Islet precursor cell (in vitro differentiated cells): ENCODE data around the gene SNAP47.
A peak's percentile ranks its signal among the peaks of the same experiment; 100 is the strongest.

Experiments used
- DNase-seq: peaks from one replicate; pipeline ENCODE4 v3.0.0-alpha.2; 2018

Gene SNAP47

DNA sequence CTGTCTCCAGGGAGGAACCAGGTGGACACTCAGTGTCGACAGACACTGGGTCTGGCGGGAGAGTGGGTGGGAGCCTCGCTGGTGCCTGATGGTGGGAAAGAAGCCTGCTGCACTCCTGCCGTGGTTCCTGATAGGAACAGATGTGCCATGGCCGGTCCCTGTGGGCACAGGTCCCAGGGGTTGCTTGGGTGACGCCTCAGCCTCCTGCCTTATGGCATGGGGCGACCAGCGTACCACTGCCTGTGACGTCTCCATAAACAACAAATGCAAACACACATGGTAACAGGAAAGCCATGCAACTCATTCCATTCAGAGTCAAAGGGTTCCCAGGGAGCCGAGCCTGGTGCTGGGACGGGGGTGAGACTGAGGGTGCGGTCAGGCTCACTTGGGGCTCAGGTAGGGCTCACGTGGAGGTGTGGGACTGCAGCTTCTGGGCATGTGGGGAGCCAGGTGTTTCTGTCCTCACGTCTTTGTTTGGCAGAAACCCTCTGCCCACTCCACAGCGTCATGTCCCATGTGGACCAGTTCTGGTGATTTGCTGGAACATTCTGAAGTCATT, 34.8 kb downstream of the SNAP47 start:
- no peak for DNase-seq

DNA sequence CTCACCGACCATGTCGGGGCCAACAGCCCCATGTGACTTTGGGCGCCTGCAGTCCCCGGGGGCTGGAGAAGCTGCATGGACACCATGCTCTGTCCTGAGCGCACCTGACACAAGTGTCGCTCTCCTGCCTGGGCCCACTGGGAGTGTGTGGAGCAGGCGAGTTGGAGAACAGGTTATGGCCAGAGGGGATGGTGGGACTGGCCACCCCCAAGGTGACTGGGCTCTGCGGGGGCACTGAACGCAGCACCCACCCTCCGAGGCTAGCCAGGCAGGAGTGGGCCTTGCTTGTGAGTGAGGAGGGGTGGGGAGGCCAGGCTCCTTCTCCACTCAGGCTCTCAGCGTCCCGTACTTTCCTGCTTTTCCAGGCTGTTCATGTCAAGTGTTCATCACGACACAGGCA, 35.6 kb downstream of the SNAP47 start:
- DNase-seq = no peak

DNA sequence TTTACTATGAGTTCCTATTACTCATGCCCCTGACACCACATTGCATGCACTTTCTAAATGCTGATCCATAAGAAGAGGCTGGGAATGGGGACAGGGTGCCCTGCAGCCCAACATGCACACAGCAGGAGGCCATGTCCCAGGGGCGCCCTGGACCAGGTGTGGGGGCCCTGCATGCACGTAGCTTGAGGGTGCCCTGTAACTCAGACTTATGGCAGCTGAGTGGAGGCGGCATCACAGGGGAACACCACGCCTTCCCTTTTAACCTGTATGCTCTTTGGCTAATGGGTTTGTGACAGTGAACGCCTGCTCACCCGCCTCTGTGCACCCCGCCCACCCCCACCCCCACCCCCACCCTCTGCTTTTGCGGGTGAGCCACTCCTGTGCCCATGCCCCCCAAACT, 36.1 kb downstream of the SNAP47 start:
- no peak for DNase-seq

DNA sequence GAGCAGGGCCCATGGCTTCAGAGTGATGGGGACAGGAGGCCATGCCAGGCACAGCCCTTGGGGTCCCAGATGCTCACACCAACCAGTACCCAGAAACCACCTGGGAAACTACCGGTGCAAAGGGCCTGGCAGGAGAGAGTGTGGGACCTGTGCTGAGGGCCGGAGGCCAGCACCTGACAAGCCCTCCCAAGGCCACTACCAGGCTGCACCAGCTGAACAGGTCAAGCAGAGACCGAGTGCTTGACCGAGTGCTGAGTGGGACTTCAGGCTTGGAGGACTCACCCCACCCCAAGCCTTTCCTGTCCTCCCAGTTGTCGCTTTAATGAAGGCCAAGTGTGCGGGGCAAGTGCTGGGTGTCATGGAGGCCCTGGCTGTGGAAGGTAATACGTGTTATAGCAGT, 36.5 kb downstream of the SNAP47 start:
- DNase-seq = no peak

DNA sequence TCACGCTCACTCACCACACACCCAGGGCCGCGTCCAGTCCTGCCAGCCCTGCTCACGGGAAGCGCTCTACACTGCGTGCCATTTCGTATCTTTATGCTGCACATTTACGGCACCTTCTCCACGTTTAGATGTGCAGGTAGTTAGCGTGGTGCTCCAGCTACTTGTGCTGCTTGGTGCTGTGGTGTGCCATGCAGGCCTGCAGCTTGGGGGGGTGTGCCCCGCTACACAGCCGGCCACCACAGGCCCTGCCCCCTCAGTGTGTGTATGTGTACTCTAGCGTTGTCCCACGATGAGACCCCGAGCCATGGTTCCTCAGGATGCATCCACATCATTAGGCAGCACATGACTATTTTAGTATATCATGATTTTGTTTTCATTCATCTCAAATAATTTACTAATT, 38.3 kb downstream of the SNAP47 start:
- DNase-seq = no peak

DNA sequence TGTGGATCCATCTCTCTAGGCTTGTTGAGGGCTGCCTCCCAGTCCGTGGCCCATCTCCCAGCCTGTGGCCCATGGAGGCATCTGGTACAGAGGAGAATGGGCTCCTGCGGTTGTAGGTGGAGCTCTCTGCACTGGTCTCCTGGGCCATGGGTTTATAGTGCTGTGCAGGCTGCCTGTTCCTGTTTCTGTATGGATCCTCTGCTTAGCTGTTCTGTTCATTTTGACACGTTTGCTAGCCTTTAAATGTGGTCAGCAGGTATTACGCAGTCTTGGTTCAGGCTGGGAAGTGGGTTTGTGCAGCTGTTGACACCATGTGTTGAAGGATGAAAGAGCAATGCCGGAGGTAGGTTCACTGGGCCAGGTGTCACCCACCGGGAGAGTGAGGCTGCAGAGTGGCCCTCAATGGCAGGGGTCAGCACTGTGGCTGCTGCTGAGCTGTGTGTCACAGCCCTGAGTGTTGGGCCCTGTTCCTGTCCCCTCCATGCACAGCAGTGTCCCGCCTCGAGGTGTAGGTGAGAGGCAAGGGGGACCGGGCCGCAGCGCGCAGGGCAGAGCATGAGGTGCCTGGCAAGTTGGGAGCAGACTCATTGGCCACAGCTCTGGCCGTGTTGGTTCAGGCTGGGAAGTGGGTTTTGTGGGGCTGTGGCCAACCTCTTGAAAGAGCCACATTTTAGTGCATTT, 39.0 kb downstream of the SNAP47 start:
- DNase-seq = no peak

DNA sequence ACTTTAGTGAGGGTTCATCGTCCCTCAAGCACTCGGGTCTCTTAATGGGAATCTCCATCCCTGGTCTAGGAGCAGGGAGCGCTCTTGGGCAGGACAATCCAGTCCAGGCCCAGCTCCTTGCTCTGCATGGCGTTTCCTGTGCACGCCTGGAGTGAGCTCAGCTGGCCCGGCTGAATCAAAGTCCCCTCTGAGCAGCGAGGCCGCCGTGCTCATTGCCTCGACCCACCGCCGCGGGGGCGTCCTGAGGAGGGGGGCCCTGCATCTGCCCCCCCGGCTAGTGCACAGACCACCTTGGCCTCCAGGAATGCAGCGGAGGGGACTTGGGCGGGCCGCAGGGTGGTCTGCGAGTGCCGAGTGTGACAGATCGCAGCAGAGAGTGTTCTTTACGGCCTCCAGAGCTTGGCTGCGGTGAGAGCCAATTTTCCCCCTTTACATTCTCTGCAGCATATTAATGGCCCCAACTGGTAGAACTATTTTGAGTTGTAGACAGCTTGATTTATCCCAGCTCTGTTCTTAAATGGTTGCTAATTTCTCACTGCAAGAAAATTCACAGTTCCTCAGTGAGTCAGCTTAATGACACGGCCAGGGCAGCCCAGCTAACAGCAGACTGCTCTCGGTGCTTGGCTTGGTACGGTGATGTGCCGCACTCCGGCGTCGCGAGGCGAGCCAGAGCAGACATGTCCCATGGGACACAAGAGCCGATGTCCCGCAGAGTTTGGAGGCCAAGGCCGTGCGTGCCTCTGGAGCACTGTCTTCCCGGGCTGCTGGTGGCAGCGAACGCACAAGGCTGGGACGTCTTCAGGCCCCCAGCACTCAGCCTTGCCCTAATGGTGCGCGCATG, 39.8 kb downstream of the SNAP47 start:
- peak; percentile 60 for DNase-seq

DNA sequence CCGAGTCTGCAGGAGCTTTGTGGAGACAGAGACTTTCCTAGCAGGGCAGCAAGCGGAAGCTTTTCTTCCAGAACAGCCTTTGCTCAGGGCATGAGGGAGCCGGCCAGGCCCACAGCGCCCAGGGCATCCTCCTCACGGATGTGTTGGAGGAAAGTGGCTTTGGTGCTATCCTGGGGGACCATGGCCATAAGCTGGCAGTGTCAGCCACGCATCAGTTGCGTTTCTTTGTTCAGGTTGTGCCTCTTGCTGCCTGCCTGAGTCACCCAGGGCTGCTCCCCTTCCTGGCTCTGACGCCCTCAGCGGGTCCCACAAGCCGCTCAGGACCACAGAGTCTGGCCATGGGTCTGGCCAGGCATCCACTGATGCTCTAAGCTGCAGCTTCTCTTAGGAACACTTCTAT, 40.6 kb downstream of the SNAP47 start:
- peak; percentile 70 for DNase-seq

DNA sequence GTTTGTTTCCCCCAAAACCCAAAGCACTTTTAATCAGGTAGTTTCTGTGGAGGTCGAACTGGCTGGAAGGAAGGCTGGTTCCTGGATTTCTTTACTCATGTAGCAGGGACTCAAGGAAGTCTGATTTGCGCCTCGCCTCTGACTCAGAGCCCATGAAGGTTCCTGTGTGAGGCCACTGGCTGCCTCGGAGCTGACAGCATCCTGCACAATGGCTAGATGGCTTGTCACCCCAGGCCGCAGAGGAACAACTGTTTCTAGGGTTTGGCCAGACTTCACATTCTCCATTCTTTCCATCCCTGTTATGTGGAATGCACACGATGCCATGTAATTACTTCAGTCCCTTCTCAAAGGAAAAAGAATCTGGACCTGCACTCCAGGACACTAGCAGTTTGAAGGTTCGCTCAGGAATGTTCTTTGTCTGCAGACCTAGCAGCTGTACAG, 41.1 kb downstream of the SNAP47 start:
- DNase-seq = peak; percentile 95

DNA sequence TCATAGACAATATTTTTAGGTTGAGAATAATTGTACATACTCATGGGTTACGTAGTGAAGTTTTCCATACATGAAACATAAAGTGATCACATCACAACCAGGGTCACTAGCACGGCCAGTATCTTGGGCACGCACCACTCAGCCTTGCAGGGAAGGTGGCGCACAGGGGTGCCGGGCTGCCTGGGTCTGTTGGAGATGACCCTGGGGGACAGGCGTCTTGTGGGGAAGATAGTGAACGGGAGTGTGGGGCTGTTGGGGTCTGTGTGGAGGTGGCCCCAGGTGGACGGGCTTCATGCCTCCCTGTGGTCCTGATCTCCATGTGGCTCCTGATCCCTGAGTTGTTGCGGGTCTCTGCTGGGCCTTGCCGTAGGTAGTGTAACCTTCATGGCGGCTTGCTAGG, 41.9 kb downstream of the SNAP47 start:
- DNase-seq = no peak

DNA sequence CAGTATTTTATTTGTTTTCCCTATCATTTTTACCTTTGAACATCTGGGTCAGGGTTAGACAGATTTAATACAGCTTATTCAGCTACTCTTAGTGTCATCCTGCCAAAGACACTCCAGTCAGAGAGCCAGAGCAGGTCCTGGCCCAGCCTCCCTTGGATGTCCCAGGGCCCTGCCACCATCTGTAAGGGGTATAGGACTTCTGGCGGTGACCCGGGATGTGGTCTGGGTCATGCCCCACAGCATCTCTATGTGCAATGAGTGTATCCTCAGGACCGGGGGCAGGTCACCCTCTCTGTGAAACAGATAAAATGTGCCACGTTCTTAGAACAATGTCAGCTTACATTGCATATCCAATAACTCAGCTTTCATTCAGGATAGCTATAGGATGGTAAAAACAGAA, 42.4 kb downstream of the SNAP47 start:
- peak; percentile 14 for DNase-seq

DNA sequence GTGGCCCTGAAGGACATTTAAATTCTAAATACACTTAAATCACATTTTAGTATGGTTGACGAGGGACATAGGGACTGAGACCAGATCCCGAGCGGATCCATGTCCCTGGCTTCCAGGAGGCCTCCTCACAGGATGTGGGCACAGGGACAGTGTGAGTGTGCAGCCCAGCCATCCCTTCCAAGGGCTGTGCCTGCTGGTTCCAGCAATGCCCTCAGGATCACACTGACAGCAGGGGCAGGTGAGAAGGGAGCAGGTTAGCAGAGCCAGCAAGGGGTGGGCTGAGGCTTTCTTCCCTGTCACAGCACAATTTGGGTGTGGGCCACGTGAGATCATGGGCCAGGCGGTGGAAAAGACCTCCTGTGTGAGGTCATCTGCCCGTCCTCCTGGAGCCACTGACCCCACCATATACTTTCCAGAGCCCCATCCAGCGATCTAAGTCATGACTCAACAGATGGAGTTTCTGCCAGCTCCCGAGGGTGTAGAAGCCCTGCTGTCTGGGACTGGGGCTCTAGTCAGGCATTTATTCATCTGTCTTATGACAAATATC, 43.2 kb downstream of the SNAP47 start:
- DNase-seq = peak; percentile 45

DNA sequence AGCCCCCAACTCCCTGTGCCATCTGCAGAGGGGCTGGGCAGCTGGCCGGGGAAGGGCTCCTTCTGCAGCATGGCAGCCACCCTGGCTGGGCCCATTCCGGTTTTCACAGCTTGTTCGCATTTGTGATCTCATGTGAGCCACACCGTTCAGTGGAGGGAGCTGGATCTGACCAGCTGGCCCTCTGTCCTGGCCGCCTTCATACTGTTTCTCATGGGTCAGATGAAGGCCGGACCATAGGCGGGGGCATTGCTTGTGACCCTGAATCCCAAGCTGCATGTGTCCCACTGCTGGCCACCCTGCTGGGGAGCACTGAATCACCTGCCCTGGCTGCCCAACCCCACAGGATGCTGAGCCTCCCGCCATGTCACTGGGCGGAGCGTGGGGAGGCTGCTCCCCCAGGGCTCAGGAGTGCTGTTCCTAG, 43.8 kb downstream of the SNAP47 start:
- peak; percentile 44 for DNase-seq

DNA sequence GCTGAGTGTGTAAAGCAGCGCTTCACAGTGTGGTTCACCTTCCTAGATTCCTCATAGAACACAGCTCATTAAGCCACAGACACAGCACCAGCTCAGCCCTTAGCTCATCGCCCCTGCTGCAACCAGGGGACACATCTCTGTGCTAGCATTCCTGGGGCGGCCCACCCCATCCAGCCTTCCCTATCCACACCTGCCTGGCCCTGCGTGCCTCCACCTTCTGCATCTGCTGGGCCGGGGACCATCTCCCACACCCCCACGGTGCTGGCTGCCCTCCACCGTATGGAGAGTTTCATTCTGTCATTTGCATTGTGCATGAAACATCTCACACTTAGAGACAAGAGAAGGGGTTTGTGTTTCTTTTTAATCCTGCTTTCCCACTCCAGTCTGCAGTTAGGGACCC, 44.5 kb downstream of the SNAP47 start:
- no peak for DNase-seq

DNA sequence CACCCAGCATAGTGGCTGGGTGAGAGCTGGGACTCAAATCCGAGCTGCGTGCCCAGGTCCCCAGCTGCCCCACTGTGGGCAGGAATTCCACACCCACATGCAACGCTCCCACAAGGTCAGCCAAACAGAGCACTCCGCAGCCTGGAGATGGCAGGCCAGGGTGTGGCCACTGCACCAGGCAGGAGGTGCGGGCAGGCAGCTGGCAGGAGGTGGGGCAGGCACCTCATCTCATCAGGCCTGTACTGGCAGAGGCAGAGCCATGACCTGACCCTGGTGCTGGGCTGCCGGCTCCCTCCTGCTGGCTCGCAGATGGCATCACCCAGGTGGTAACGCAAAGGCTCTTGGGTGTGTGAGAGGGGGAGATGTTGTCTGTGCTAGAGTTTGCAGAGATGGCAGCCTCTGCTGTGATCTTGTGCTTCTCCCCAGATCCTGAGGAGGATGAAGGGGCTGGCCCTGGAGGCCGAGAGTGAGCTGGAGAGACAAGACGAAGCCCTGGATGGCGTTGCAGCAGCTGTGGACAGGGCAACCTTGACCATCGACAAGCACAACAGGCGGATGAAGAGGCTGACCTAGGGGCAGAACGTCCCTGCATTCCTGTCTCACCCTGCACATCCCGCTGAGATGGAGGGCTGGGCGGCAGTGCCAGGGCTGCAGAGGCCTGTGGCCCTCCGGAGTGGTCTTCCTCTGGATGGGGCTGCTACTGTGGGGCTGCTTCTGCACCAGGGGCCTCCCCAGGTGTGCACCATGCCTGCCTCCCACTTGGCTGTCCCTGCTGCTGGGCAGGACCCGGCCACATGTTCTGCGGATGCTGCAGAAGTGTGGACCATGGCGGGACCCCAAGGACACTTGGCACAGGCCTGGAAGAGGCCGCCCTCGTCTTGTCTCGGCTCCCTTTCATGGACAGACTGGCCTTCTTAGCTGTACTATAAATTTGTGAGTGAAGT, 45.1 kb downstream of the SNAP47 start:
- DNase-seq = peak; percentile 41

DNA sequence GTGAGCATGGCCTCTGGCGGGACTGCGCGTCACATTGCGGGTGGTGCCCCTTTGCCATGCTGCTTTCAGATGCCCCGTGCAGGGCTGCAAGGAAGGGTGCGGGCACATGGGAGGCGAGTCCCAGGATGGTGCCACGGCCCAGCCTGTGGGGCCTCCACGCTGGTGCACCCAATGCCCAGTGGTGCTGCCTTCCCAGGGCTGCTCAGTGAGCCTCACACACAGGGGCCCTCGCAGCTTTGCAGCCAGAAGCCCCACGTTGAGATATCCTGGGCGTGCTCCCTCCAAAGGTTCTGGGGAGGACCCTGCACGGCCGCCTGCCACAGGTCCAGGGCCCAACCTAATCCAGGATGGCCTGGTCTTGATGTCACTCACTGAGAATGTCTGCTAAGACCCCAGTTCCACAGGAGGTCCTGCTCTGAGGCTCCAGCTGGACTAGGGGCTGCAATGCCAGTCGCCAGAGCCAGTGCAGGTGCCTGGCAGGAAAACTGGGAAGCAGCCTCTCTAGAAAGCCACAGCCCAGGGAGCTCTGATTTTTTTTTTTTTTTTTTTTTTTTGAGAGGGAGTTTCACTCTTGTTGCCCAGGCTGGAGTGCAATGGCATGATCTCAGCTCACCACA, 46.2 kb downstream of the SNAP47 start:
- peak; percentile 47 for DNase-seq

DNA sequence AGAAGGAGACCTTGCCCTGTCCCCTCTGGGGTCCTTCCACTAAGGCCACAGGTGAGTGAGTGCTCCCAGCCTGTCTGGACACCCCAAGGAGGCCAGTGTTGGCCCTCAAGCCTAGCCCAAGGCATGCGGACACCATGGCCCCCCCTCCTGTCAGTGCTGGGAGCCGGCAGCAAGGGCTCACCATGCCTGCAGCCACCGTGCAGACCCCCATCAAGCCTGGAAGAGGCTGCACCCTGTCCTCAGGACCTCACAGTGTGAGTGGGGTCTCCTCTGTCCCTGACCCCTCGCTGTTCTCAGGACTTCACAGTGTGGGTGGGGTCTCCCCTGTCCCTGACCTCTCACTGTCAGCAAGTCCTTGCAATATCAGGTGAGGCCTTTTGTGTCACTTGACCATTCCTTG, 47.0 kb downstream of the SNAP47 start:
- DNase-seq = peak; percentile 43

DNA sequence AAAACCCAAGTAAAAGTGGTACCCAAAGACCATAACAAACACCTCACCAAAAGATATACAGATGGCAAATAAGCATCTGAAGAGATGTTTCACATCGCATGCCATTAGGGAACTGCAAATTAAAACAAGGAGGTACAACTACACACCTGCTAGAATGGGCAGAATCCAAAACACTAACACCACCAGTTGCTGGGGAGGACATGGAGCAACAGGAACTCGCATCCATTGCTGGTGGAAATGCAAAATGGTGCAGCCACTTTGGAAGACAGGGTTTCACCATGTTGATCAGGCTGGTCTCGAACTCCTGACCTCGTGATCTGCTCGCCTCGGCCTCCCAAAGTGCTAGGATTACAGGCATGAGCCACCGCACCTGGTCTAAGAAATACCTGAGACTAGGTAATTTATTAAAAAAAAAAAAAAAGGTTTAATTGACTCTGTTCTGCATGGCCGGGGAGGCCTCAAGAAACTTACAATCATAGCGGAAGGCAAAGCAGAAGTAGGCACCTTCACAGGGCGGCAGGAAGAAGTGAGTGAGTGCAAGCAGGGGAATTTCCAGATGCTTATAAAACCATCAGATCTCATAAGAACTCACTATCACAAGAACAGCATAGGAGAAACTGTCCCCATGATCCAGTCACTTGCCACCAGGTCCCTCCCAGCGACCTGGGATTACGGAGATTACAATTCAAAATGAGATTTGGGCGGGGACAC, 50.0 kb downstream of the SNAP47 start:
- DNase-seq = no peak

DNA sequence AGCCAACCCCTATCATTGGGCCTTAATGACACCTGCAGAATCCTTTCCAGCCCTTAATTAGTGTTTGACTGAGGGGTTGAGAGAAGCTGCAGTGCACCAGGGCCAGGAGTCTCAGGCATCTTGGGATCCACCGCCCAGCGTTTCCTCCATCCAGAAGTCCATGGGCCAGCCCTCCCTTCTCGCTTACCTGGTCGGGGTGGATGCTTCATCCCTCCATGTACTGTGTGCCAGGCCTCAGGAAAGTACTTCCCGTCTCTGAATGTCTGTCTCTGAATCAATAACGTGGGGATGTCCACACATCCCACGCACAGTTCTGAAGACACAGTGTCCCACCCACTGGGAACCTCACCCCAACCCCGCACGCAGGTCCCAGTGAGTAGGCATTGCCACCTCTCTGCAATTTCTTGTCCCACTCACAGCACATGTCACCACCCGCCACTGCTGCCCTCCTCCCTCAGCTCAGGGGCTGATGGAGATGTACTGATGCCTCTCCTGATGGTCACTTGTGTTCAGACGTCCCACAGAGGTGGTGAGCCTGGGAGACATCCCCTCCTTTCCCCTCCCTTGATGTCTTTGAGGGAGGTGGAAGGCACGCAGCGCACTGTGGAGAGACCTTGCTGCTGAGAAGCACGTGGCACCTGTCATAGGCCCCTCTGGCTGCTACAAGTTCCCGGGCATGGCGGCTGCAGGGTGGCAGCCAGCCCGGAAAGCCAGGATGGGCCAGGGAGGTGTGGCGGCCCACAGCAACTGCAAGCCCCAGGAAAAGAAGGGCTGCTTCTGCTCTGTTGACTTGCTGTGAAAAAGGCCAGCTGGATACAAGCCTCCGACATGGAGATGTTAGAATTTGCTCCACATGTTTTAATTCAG, 50.8 kb downstream of the SNAP47 start:
- no peak for DNase-seq
